Adrenal gland (tissue), 12 donors: ENCODE measurements around the gene DLGAP5. TPM values are rescaled to one million over a fixed set of nuclear protein-coding genes. Genes with fewer than 3 reads are reported as not detected.

Source experiments
- DNase-seq, 7 donors: peaks; one replicate each; pipeline ENCODE4 v3.0.0-alpha.2; 2019 to 2020
- H3K27ac ChIP-seq, 5 donors: fragments of 200-600 bp; sonication (generic) in 4 of 5; 1 replicate in 3 of 5; 2 replicates in 2 of 5; pipeline versions ENCODE4 v1.5.1 to v1.8.0; 2016 to 2020; ENCODE audit warnings: mild to moderate bottlenecking in 1 of 5
- H3K27me3 ChIP-seq: fragments of 200-600 bp; 2 replicates; pipeline ENCODE4 v1.8.0; 2021
- H3K36me3 ChIP-seq, 2 donors: fragments of 200-600 bp; replicated peaks in 1 of 2; 1 replicate in 1 of 2; 2 replicates in 1 of 2; pipeline versions ENCODE4 v1.5.1 to v1.8.0; 2018 to 2022
- H3K4me1 ChIP-seq, 2 donors: fragments of 200-600 bp; replicated peaks in 1 of 2; 1 replicate in 1 of 2; 2 replicates in 1 of 2; pipeline versions ENCODE4 v1.5.1 to v1.8.0; 2018 to 2021
- H3K4me3 ChIP-seq, 4 donors: fragments of 200-600 bp; sonication (generic) in 3 of 4; one replicate each; pipeline ENCODE4 v1.5.1; 2016 to 2018
- H3K9me3 ChIP-seq, 3 donors: fragments of 200-600 bp; sonication (generic) in 1 of 3; replicated peaks in 1 of 3; 1 replicate in 2 of 3; 2 replicates in 1 of 3; pipeline versions ENCODE4 v1.5.1 to v1.8.0; 2016 to 2021
- POLR2A ChIP-seq, 2 donors: fragments of 450-650 bp; IDR thresholded peaks; one replicate each; pipeline ENCODE4 v1.6.1; 2017; ENCODE audit warnings: antibody characterized with exemption in 2 of 2, mild to moderate bottlenecking in 2 of 2, moderate library complexity in 1 of 2
- WGBS, 4 donors: extraction: QIAGEN DNeasy Blood & Tissue Kit in 2 of 4; methylation state at CpG; one replicate each; pipeline versions ENCODE4 v1.1.5 to v1.1.7; 2013 to 2017; 5-methylcytosine and 5-hydroxymethylcytosine counted together
- intact Hi-C, 2 donors: fragments of 100-400 bp; cut with DNase I; formaldehyde crosslinking; loops; one replicate each; pipeline versions ENCODE4 v1.14.1 to v1.15.0; 2022 to 2023
- polyA plus RNA-seq, 3 donors: library from polyadenylated mRNA; stranded (reverse); fragments of 200-250 nt in 2 of 3; fragments of 350-450 nt in 1 of 3; fragmentation: Illumina TruSeq in 1 of 3; extraction: RNeasy Lipid Tissue Mini Kit (QIAGEN cat#74804) in 1 of 3; gene quantifications; one replicate each; pipeline ENCODE4 v1.2.3, GENCODE V29; 2013 to 2014
- total RNA-seq, 9 donors: library from RNA; depleted of rRNA in 4 of 9; stranded (reverse); fragments of >200 nt in 4 of 9; fragments of 120-200 nt in 1 of 9; fragmentation: NEBNext Ultra II Directional in 1 of 9; extraction: Animal tissue kit (Norgen Biotek cat#: 25700) in 1 of 9; gene quantifications; one replicate each; pipeline versions ENCODE4 v1.1.0 to v1.2.4, GENCODE V29; 2013 to 2023
- TF ChIP-seq, protein P1 (sequence below), 6 experiments: fragments of 450-650 bp in 4 of 6; fragments of 200-600 bp in 2 of 6; sonication (generic) in 1 of 6; IDR thresholded peaks; 1 replicate in 5 of 6; 2 replicates in 1 of 6; pipeline versions ENCODE4 v1.5.1 to v1.8.0; 2016 to 2021; ENCODE audit warnings: antibody characterized with exemption in 6 of 6, mild to moderate bottlenecking in 2 of 6, moderate library complexity in 1 of 6
- donor health status: healthy with polysubstance abuse.
- donor health status: Bipolar disorder and iron deficiency.
- donor health status: DM: yes; HTN: yes; CAD: no.
- donor health status: DM: no; HTN: no; CAD: no.
- donor health status: DM: no; HTN: no; CAD: no.
- donor health status: DM: yes; HTN: yes; CAD: no.

The DLGAP5 gene
- total and polyA plus RNA-seq, 12 donors = 0.03 to 12.5 (median 0.99) TPM; not detected in 2

DNA sequence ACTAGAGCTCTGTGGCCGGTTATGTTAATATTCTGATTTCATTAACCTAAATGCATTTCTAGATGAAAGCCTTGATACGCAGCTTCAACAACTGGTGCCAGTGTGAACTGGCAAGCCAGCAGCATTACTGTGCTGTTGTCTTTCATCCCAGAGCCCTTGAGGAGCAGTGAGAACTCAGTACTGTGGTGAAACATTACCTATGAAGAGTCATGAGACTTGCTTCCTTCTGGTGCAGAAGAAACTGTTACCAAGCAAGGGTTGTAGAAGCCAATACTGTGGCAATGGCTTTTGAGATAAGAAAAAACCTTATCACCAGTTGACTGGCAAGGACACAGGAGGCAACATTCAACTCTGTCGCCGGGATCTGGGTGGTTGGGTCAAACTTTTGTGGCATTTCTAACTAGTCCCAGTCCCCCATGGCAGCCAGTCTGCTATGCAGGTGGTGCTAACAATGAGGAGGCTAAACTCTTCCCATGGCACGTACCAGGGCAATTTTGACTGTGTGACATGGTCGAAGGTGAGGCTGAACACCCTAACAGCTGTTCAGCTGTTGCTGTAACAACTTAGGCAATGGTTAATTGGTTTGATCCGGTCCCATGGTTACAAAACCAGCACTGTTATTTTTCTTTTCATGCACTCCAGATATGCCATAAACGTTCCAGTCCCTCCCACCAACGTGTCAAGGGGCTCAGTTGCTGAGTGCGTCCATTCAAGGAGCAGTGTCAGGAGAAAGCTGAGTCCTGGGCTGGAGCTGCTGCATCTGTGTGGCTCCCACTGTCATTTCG, 74.9 kb downstream of the DLGAP5 start:
- no peak overlapping the region for H3K27ac ChIP-seq
- H3K4me1 ChIP-seq = peaks cover 0 to 21% of the 10 kb centered on the region in 2 donors
- H3K36me3 ChIP-seq = no peaks in the 10 kb centered on the region
- no peak overlapping the region for H3K4me3 ChIP-seq
- H3K9me3 ChIP-seq = no peaks in the 10 kb centered on the region
- no peaks in the 10 kb centered on the region for H3K27me3 ChIP-seq
- peak in 1 of 7 donors; percentile 23 for DNase-seq
- 68 to 76% (median 73%) methylated on average over 11 of the region's 11 CpGs for WGBS, 4 donors
- TF ChIP-seq, protein P1, sequence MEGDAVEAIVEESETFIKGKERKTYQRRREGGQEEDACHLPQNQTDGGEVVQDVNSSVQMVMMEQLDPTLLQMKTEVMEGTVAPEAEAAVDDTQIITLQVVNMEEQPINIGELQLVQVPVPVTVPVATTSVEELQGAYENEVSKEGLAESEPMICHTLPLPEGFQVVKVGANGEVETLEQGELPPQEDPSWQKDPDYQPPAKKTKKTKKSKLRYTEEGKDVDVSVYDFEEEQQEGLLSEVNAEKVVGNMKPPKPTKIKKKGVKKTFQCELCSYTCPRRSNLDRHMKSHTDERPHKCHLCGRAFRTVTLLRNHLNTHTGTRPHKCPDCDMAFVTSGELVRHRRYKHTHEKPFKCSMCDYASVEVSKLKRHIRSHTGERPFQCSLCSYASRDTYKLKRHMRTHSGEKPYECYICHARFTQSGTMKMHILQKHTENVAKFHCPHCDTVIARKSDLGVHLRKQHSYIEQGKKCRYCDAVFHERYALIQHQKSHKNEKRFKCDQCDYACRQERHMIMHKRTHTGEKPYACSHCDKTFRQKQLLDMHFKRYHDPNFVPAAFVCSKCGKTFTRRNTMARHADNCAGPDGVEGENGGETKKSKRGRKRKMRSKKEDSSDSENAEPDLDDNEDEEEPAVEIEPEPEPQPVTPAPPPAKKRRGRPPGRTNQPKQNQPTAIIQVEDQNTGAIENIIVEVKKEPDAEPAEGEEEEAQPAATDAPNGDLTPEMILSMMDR (IDR thresholded peaks at IDR 0.05) = no peak
- no peak for TF ChIP-seq POLR2A (IDR thresholded peaks at IDR 0.05)
- intact Hi-C loops = no loop called here

DNA sequence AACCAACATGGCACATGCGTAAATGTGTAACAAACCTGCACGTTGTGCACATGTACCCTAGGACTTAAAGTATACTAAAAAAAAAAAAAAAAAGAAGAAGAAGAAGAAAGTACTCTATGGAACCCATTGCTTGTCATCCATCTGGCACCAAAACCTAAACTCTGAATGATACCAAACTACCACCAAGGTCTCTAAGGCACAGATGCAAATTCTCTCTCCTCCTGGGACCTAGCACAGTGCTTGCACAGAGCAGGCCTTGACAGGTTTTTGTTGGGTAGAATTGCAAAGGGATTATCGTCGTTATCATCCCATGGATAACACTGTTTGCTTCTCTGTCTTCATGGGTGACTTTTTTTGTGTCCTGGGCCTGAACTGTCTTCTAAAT, 75.5 kb downstream of the DLGAP5 start:
- no peaks in the 10 kb centered on the region for H3K9me3 ChIP-seq
- intact Hi-C loops = no loop called here
- no peak overlapping the region for H3K27ac ChIP-seq
- no peak overlapping the region for H3K4me3 ChIP-seq
- peaks cover 0 to 21% of the 10 kb centered on the region in 2 donors for H3K4me1 ChIP-seq
- H3K27me3 ChIP-seq = no peaks in the 10 kb centered on the region
- TF ChIP-seq, protein P1 (IDR thresholded peaks at IDR 0.05) = no peak
- TF ChIP-seq POLR2A (IDR thresholded peaks at IDR 0.05) = no peak
- WGBS, 4 donors = 80 to 93% (median 90%) methylated on average over 4 of the region's 4 CpGs
- H3K36me3 ChIP-seq = no peaks in the 10 kb centered on the region
- DNase-seq = no peak

DNA sequence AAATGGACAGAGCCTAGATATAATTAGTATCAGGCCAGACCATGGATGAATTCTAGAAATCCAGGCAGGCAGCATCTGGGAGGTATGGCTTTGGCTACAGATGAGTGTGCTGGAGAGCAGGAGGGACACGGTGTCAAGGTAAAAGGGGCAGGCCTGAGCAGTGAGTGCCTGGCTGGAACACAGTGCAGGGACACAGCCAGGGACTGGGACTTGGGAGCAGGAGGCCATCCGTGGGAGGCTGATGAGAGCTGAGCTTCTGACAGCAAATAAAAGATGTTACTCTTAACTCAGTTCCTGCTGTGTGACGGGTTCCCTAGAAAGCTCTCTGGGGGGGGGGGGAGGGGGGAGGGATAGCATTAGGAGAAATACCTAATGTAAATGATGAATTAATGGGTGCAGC, 75.9 kb downstream of the DLGAP5 start:
- peak in 3 of 7 donors; percentile 38 to 41 (median 40) for DNase-seq
- no peak overlapping the region for H3K27ac ChIP-seq
- no peaks in the 10 kb centered on the region for H3K9me3 ChIP-seq

DNA sequence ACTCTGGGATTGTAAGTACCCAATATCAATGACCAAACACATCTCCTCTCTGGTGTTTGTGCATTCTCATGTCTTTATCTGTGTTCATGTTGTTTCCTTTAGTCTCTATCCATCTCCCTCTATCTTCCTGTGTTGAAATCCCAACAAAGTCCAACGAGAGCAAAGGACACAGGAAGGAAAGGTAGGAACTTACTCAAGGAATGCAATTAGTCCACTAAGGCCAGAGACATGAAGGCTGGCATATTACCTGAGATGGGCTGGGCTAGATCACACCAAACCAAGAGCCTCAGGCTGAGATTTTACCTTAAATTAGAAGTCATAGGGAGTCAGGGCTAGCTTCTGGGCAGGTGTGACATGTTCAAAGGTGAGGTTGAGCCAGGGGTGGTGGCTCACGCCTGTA, 76.7 kb downstream of the DLGAP5 start:
- H3K27ac ChIP-seq = no peak overlapping the region
- no peak for DNase-seq
- intact Hi-C loops = no loop called here

More for the DNA sequence above, 75.9 kb downstream of the DLGAP5 start:
- Histone ChIP-seq H3K36me3 (no peaks in the 10 kb centered on the region), H3K27me3 (no peaks in the 10 kb centered on the region), H3K4me1 (peaks cover 0 to 21% of the 10 kb centered on the region in 2 donors), H3K4me3 (no peak overlapping the region)
- no peak for TF ChIP-seq POLR2A (IDR thresholded peaks at IDR 0.05)
- 38 to 55% (median 39%) methylated on average over 2 to 3 of the region's 3 CpGs for WGBS, 4 donors
- intact Hi-C loops = no loop called here

More for the DNA sequence above, 76.7 kb downstream of the DLGAP5 start:
- Histone ChIP-seq H3K9me3 (no peaks in the 10 kb centered on the region), H3K4me3 (no peak overlapping the region), H3K36me3 (no peaks in the 10 kb centered on the region), H3K4me1 (peaks cover 0 to 21% of the 10 kb centered on the region in 2 donors), H3K27me3 (no peaks in the 10 kb centered on the region)
- TF ChIP-seq, protein P1 (IDR thresholded peaks at IDR 0.05) = no peak
- TF ChIP-seq POLR2A (IDR thresholded peaks at IDR 0.05) = no peak
- 73 to 88% (median 79%) methylated on average over 2 of the region's 2 CpGs for WGBS, 4 donors
